CD1c-positive myeloid dendritic cell (primary cell): Measurements from ENCODE around the gene ARL1.
"Not testable (repeated sequence)": the region's sequence is repeated elsewhere in the genome, so short reads cannot be mapped to it uniquely, and the experiment has no call there.

ENCODE experiments used
- DNase-seq: peaks from one replicate; pipeline ENCODE4 v3.0.0-alpha.2; 2016; ENCODE audit errors: extremely low spot score

The ARL1 gene

GRCh38 chr12:101407436-101408345 is at the start of gene ARL1:
Gene ARL1, minus strand, starts transcription at chr12:101407772. Its CDS starts 127 bp downstream, at chr12:101407645.
- peak; percentile 94 for DNase-seq

GRCh38 chr12:101455685-101456084 is 48.1 kb upstream of the ARL1 start:
- DNase-seq, result no peak

- peak; percentile 65 for DNase-seq
Measured at GRCh38 chr12:101441461-101442224, 34.1 kb upstream of the ARL1 start.

- DNase-seq, result peak; percentile 83
Measured at GRCh38 chr12:101439236-101439635, 31.7 kb upstream of the ARL1 start.

GRCh38 chr12:101436136-101436535 is 28.6 kb upstream of the ARL1 start:
- DNase-seq, result no peak

GRCh38 chr12:101430456-101430855 is 22.9 kb upstream of the ARL1 start:
- peak; percentile 73 for DNase-seq

GRCh38 chr12:101424620-101425019 is 17.0 kb upstream of the ARL1 start:
- DNase-seq, result no peak

GRCh38 chr12:101422066-101422465 is 14.5 kb upstream of the ARL1 start:
- DNase-seq, result not testable (repeated sequence)

- DNase-seq, result no peak
Measured at GRCh38 chr12:101415228-101415627, 7.7 kb upstream of the ARL1 start.

- peak; percentile 80 for DNase-seq
Measured at GRCh38 chr12:101414533-101415119, 7.1 kb upstream of the ARL1 start.

GRCh38 chr12:101410169-101410568 is 2.6 kb upstream of the ARL1 start:
- DNase-seq, result not testable (repeated sequence)

GRCh38 chr12:101407049-101407435 is 530 bp downstream of the ARL1 start:
- no peak for DNase-seq

- DNase-seq, result not testable (repeated sequence)
Measured at GRCh38 chr12:101391181-101391580, 16.4 kb downstream of the ARL1 start.

GRCh38 chr12:101379149-101379548 is 28.4 kb downstream of the ARL1 start:
- DNase-seq, result no peak

GRCh38 chr12:101375573-101375972 is 32.0 kb downstream of the ARL1 start:
- no peak for DNase-seq

GRCh38 chr12:101372431-101372830 is 35.1 kb downstream of the ARL1 start:
- DNase-seq, result no peak

GRCh38 chr12:101368016-101368415 is 39.6 kb downstream of the ARL1 start:
- DNase-seq, result no peak

GRCh38 chr12:101361455-101361854 is 46.1 kb downstream of the ARL1 start:
- no peak for DNase-seq

GRCh38 chr12:101356794-101357193 is 50.8 kb downstream of the ARL1 start:
- DNase-seq, result peak; percentile 59

GRCh38 chr12:101351682-101352081 is 55.9 kb downstream of the ARL1 start:
- no peak for DNase-seq

GRCh38 chr12:101343893-101344292 is 63.7 kb downstream of the ARL1 start:
- no peak for DNase-seq
